Ishikawa (cell line): ENCODE measurements around the gene BRCA1.

Source experiments
- CEBPB ChIP-seq: IDR thresholded peaks from 2 replicates; pipeline ENCODE4 v1.6.1; 2012
- RAD21 ChIP-seq: IDR thresholded peaks from 2 replicates; pipeline ENCODE4 v1.6.1; 2012; ENCODE audit warnings: low read depth
- USF1 ChIP-seq: IDR thresholded peaks from 2 replicates; pipeline ENCODE4 v1.6.1; 2012

- no peak for TF ChIP-seq RAD21
- no peak for TF ChIP-seq USF1
- no peak for TF ChIP-seq CEBPB
These were observed 127.7 kb downstream of the BRCA1 start for GRCh38 chr17:42997390-42997983.
